ENCODE measurements around the gene S100A4.

GRCh38 chr1:153506386-153506785 lies 39.2 kb downstream of the S100A4 start:
- TF ChIP-seq TAF1 (IDR thresholded peaks at IDR 0.05; ENCODE audit: borderline replicate concordance, insufficient read depth, low read length): no peak
- no peak for TF ChIP-seq POLR2AphosphoS5 (IDR thresholded peaks at IDR 0.05; ENCODE audit: low read depth, low read length)
